ENCODE results near the gene SCRT2.

Gene SCRT2

GRCh38 chr20:635893-636338 lies 39.7 kb downstream of the SCRT2 start:
- TF ChIP-seq CTCF (IDR thresholded peaks at IDR 0.05; ENCODE audit: control insufficient read depth, extremely low read depth, insufficient read depth), result no peak
- H3K4me3 ChIP-seq (ENCODE audit: low read depth, low read length), result no peak overlapping the region
- DNase-seq (ENCODE audit: low read depth), result no peak

GRCh38 chr20:635028-635892 lies 40.3 kb downstream of the SCRT2 start:
- no peak overlapping the region for H3K4me3 ChIP-seq (ENCODE audit: low read depth, low read length)
- no peak for TF ChIP-seq CTCF (IDR thresholded peaks at IDR 0.05; ENCODE audit: control insufficient read depth, extremely low read depth, insufficient read depth)
- no peak for DNase-seq (ENCODE audit: low read depth)

GRCh38 chr20:634148-634925 lies 41.3 kb downstream of the SCRT2 start:
- DNase-seq (ENCODE audit: low read depth), result no peak
- no peak for TF ChIP-seq CTCF (IDR thresholded peaks at IDR 0.05; ENCODE audit: control insufficient read depth, extremely low read depth, insufficient read depth)
- H3K4me3 ChIP-seq (ENCODE audit: low read depth, low read length), result no peak overlapping the region

GRCh38 chr20:631101-631500 lies 44.5 kb downstream of the SCRT2 start:
- H3K4me3 ChIP-seq (ENCODE audit: low read depth, low read length), result no peak overlapping the region
- no peak for DNase-seq (ENCODE audit: low read depth)
- TF ChIP-seq CTCF (IDR thresholded peaks at IDR 0.05; ENCODE audit: control insufficient read depth, extremely low read depth, insufficient read depth), result no peak

- no peak overlapping the region for H3K4me3 ChIP-seq (ENCODE audit: low read depth, low read length)
- TF ChIP-seq CTCF (IDR thresholded peaks at IDR 0.05; ENCODE audit: control insufficient read depth, extremely low read depth, insufficient read depth), result no peak
Observed at GRCh38 chr20:626579-626978, 49.0 kb downstream of the SCRT2 start.

GRCh38 chr20:625360-625932 lies 50.2 kb downstream of the SCRT2 start:
- no peak overlapping the region for H3K4me3 ChIP-seq (ENCODE audit: low read depth, low read length)
- DNase-seq (ENCODE audit: low read depth), result no peak
- TF ChIP-seq CTCF (IDR thresholded peaks at IDR 0.05; ENCODE audit: control insufficient read depth, extremely low read depth, insufficient read depth), result no peak

More at GRCh38 chr20:626579-626978, 49.0 kb downstream of the SCRT2 start:
- no peak for DNase-seq (ENCODE audit: low read depth)

Measured in LNCaP clone FGC (cell line).